Neural cell (in vitro differentiated cells): Measurements from ENCODE around the gene ZBTB17. TPM values are rescaled to one million over a fixed set of nuclear protein-coding genes. Genes with fewer than 3 reads are reported as not detected.

Experiments
- H2AFZ ChIP-seq: fragments of 200-600, 300-800 bp; sonication (generic), shearing (Covaris generic); 2 replicates; pipeline ENCODE4 v1.6.0; 2014; ENCODE audit warnings: low read depth, mild to moderate bottlenecking, antibody characterized with exemption, low read length, moderate library complexity
- H3F3A ChIP-seq: fragments of 200-600 bp; shearing (Covaris generic); 2 replicates; pipeline ENCODE4 v1.6.1; 2016; ENCODE audit warnings: mild to moderate bottlenecking, moderate library complexity, mixed read lengths, antibody characterized with exemption, low read length; ENCODE audit not compliant: insufficient read depth, poor library complexity, severe bottlenecking
- H3K27ac ChIP-seq: fragments of 200-600, 300-800 bp; sonication (generic), shearing (Covaris generic); 2 replicates; pipeline ENCODE4 v1.5.1; 2014; ENCODE audit warnings: mild to moderate bottlenecking, low read length, moderate library complexity
- H3K27me3 ChIP-seq: fragments of 300-800, 200-600 bp; sonication (generic), shearing (Covaris generic); 2 replicates; pipeline ENCODE4 v1.6.0; 2014; ENCODE audit warnings: mild to moderate bottlenecking, low read depth, low read length, moderate library complexity; ENCODE audit not compliant: insufficient read depth
- H3K36me3 ChIP-seq: fragments of 300-800, 200-600 bp; sonication (generic), shearing (Covaris generic); 2 replicates; pipeline ENCODE4 v1.5.1; 2014; ENCODE audit warnings: mild to moderate bottlenecking, antibody characterized with exemption, low read length, moderate library complexity; ENCODE audit not compliant: insufficient read depth
- H3K4me2 ChIP-seq: fragments of 300-800, 200-600 bp; sonication (generic), shearing (Covaris generic); 2 replicates; pipeline ENCODE4 v1.6.0; 2014; ENCODE audit warnings: mild to moderate bottlenecking, low read length
- H3K4me3 ChIP-seq: fragments of 300-800, 200-600 bp; sonication (generic), shearing (Covaris generic); 2 replicates; pipeline ENCODE4 v1.5.1; 2014; ENCODE audit warnings: mild to moderate bottlenecking, low read length, moderate library complexity
- H3K79me2 ChIP-seq: fragments of 200-600 bp; shearing (Covaris generic); replicated peaks from 2 replicates; pipeline ENCODE4 v1.6.0; 2014; ENCODE audit warnings: mild to moderate bottlenecking, low read length, moderate library complexity; ENCODE audit not compliant: insufficient read depth
- H3K9ac ChIP-seq: fragments of 300-800, 200-600 bp; sonication (generic), shearing (Covaris generic); 2 replicates; pipeline ENCODE4 v1.6.1; 2016; ENCODE audit warnings: mild to moderate bottlenecking, low read length, mixed read lengths
- H3K9me2 ChIP-seq: fragments of 200-600 bp; shearing (Covaris generic); 2 replicates; pipeline ENCODE4 v1.6.1; 2016; ENCODE audit warnings: mild to moderate bottlenecking, low read length, mixed read lengths; ENCODE audit not compliant: insufficient read depth
- H3K9me3 ChIP-seq: fragments of 200-600, 300-800 bp; sonication (generic), shearing (Covaris generic); 2 replicates; pipeline ENCODE4 v1.6.1; 2016; ENCODE audit warnings: mild to moderate bottlenecking, mixed run types, low read length, moderate library complexity, mixed read lengths
- H4K20me1 ChIP-seq: fragments of 200-600 bp; shearing (Covaris generic); 2 replicates; pipeline ENCODE4 v1.6.1; 2016; ENCODE audit warnings: mild to moderate bottlenecking, mixed run types; ENCODE audit not compliant: insufficient read depth
- EP300 ChIP-seq: fragments of 450-650 bp; conservative IDR thresholded peaks from 2 replicates; pipeline ENCODE4 v1.6.1; 2014; ENCODE audit warnings: antibody characterized with exemption, mild to moderate bottlenecking, moderate library complexity; ENCODE audit not compliant: poor library complexity, severe bottlenecking
- EZH2 ChIP-seq: fragments of 200-600, 300-800 bp; shearing (Covaris generic), sonication (generic); IDR thresholded peaks from 2 replicates; pipeline ENCODE4 v1.6.1; 2014; ENCODE audit warnings: antibody characterized with exemption, low read length, borderline replicate concordance, mild to moderate bottlenecking; ENCODE audit not compliant: insufficient read depth, poor library complexity, severe bottlenecking
- MXI1 ChIP-seq: fragments of 450-650 bp; conservative IDR thresholded peaks from 2 replicates; pipeline ENCODE4 v1.6.1; 2014; ENCODE audit warnings: antibody characterized with exemption, mild to moderate bottlenecking; ENCODE audit not compliant: poor library complexity, severe bottlenecking
- POLR2AphosphoS5 ChIP-seq: IDR thresholded peaks from 2 replicates; pipeline ENCODE4 v1.6.1; 2012
- RAD21 ChIP-seq: fragments of 450-650 bp; conservative IDR thresholded peaks from 2 replicates; pipeline ENCODE4 v1.6.1; 2014; ENCODE audit warnings: antibody characterized with exemption, mild to moderate bottlenecking, moderate library complexity
- SMC3 ChIP-seq: fragments of 450-650 bp; conservative IDR thresholded peaks from 2 replicates; pipeline ENCODE4 v1.6.1; 2014; ENCODE audit warnings: antibody characterized with exemption, mild to moderate bottlenecking, moderate library complexity; ENCODE audit not compliant: poor library complexity
- TAF1 ChIP-seq: IDR thresholded peaks from 2 replicates; pipeline ENCODE4 v1.6.1; 2012; ENCODE audit warnings: low read depth
- polyA plus RNA-seq: library from polyadenylated mRNA; depleted of rRNA; stranded (reverse); fragments of >200 nt; gene quantifications from 2 replicates; pipeline ENCODE4 v1.2.3, GENCODE V29; 2014
- TF ChIP-seq, protein P1 (sequence below): fragments of 450-650 bp; IDR thresholded peaks from 2 replicates; pipeline ENCODE4 v1.5.1; 2014; ENCODE audit warnings: antibody characterized with exemption, mild to moderate bottlenecking, moderate library complexity; ENCODE audit not compliant: poor library complexity, severe bottlenecking
- TF ChIP-seq, protein P2 (sequence below): IDR thresholded peaks from 2 replicates; pipeline ENCODE4 v1.6.1; 2012; ENCODE audit warnings: borderline replicate concordance

Gene ZBTB17
- polyA plus RNA-seq, 1 donor from 2014 or later: 114 TPM

DNA sequence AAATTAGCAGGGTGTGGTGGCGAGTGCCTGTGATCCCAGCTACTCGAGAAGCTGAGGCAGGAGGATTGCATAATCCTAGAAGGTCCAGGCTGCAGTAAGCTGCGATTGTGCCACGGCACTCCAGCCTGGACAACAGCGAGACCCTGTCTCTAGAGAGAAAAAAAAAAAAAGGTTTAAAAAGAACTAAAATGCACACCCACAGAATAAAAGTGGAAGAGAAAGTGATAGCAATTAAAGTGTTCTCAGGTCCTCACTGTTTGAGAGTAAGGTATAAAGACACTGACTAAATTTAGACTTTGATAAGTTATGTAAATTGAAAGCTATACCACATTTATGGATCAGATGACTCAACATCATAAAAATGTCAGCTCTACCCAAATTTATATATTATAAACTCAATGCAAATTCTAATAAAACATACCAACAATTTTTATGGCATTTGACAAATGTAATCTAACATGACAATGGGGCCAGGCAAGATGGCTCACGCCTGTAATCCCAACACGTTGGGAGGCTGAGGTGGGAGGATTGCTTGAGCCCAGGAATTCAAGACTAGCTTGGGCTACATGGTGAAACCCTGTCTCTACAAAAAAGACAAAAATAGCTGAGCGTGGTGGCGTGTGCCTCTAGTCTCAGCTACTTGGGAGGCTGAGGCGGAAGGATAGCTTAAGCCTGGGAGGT, 11.8 kb downstream of the ZBTB17 start:
- Histone ChIP-seq H4K20me1 (peaks cover 3% of the 10 kb centered on the region), H2AFZ (no peak overlapping the region), H3K4me2 (no peak overlapping the region), H3K9ac (no peak overlapping the region), H3K27me3 (no peaks in the 10 kb centered on the region), H3F3A (no peaks in the 10 kb centered on the region), H3K9me3 (peaks cover 4% of the 10 kb centered on the region), H3K27ac (no peak overlapping the region), H3K9me2 (no peaks in the 10 kb centered on the region), H3K79me2 (peaks cover 23% of the 10 kb centered on the region), H3K4me3 (no peak overlapping the region), H3K36me3 (peaks cover 5% of the 10 kb centered on the region)
- TF ChIP-seq TAF1 (no peak), EZH2 (no peak), RAD21 (no peak), MXI1 (no peak), EP300 (no peak), POLR2AphosphoS5 (no peak), SMC3 (no peak)
- TF ChIP-seq, protein P1, sequence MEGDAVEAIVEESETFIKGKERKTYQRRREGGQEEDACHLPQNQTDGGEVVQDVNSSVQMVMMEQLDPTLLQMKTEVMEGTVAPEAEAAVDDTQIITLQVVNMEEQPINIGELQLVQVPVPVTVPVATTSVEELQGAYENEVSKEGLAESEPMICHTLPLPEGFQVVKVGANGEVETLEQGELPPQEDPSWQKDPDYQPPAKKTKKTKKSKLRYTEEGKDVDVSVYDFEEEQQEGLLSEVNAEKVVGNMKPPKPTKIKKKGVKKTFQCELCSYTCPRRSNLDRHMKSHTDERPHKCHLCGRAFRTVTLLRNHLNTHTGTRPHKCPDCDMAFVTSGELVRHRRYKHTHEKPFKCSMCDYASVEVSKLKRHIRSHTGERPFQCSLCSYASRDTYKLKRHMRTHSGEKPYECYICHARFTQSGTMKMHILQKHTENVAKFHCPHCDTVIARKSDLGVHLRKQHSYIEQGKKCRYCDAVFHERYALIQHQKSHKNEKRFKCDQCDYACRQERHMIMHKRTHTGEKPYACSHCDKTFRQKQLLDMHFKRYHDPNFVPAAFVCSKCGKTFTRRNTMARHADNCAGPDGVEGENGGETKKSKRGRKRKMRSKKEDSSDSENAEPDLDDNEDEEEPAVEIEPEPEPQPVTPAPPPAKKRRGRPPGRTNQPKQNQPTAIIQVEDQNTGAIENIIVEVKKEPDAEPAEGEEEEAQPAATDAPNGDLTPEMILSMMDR: no peak
- TF ChIP-seq, protein P2, sequence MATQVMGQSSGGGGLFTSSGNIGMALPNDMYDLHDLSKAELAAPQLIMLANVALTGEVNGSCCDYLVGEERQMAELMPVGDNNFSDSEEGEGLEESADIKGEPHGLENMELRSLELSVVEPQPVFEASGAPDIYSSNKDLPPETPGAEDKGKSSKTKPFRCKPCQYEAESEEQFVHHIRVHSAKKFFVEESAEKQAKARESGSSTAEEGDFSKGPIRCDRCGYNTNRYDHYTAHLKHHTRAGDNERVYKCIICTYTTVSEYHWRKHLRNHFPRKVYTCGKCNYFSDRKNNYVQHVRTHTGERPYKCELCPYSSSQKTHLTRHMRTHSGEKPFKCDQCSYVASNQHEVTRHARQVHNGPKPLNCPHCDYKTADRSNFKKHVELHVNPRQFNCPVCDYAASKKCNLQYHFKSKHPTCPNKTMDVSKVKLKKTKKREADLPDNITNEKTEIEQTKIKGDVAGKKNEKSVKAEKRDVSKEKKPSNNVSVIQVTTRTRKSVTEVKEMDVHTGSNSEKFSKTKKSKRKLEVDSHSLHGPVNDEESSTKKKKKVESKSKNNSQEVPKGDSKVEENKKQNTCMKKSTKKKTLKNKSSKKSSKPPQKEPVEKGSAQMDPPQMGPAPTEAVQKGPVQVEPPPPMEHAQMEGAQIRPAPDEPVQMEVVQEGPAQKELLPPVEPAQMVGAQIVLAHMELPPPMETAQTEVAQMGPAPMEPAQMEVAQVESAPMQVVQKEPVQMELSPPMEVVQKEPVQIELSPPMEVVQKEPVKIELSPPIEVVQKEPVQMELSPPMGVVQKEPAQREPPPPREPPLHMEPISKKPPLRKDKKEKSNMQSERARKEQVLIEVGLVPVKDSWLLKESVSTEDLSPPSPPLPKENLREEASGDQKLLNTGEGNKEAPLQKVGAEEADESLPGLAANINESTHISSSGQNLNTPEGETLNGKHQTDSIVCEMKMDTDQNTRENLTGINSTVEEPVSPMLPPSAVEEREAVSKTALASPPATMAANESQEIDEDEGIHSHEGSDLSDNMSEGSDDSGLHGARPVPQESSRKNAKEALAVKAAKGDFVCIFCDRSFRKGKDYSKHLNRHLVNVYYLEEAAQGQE: no peak

DNA sequence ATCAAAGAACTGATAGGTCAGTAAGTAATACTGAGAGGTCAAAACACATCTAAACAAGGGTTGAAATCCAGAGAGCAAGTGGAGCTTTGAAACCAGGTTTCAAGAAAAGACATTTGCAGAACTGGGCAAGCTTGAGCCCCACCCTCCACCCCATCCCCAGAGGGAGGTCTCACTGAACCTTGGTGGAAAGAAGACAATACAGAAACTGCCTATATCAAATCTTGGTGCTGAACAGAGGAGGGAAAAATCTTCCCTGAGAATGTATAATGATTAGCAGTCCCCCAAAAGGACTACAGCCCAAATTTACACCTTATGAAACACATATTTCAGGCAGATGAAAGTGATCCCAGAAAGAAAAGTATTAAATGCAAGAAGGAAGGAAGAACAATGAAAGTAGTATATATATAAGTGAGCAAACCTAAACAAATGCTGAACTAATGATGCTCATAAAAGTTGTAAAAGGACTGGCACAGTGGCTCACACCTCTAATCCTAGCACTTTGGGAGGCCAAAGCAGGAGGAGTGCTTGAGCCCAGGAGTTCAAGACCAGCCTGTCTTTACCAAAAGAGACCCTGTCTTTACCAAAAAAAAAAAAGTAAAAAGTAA, 12.4 kb downstream of the ZBTB17 start:
- Histone ChIP-seq H4K20me1 (peaks cover 3% of the 10 kb centered on the region), H3K9me2 (no peaks in the 10 kb centered on the region), H3K27me3 (no peaks in the 10 kb centered on the region), H3K27ac (no peak overlapping the region), H3K4me3 (no peak overlapping the region), H3K79me2 (peaks cover 23% of the 10 kb centered on the region), H3K9me3 (no peaks in the 10 kb centered on the region), H3F3A (no peaks in the 10 kb centered on the region), H3K36me3 (peaks cover under 1% of the 10 kb centered on the region), H3K4me2 (no peak overlapping the region), H2AFZ (no peak overlapping the region), H3K9ac (no peak overlapping the region)
- TF ChIP-seq TAF1 (no peak), EP300 (no peak), MXI1 (no peak), EZH2 (no peak), SMC3 (no peak), POLR2AphosphoS5 (no peak), RAD21 (no peak)
- TF ChIP-seq, protein P1: no peak
- TF ChIP-seq, protein P2: no peak
